Astrocyte (in vitro differentiated cells and primary cell): ENCODE results near the gene EPM2A. TPM values are rescaled to one million over a fixed set of nuclear protein-coding genes. Genes with fewer than 3 reads are reported as not detected.

Experiments used
- DNase-seq: peaks from one replicate; pipeline ENCODE4 v3.0.0-alpha.2; 2010; ENCODE audit warnings: low read depth
- FAIRE-seq: peaks from 2 replicates; lab custom pipeline; 2011; peaks lifted over from hg19 to GRCh38; lab: Jason Lieb, UNC
- H2AFZ ChIP-seq: 2 replicates; pipeline ENCODE4 v1.6.0; 2012; ENCODE audit warnings: low read depth, low read length, inconsistent platforms
- H3K27ac ChIP-seq: 2 replicates; pipeline ENCODE4 v1.5.1; 2011; ENCODE audit warnings: low read depth, low read length, inconsistent platforms
- H3K27me3 ChIP-seq: 2 replicates; pipeline ENCODE4 v1.6.0; 2011; ENCODE audit warnings: low read length, inconsistent platforms; ENCODE audit not compliant: insufficient read depth
- H3K36me3 ChIP-seq: 2 replicates; pipeline ENCODE4 v1.5.1; 2011; ENCODE audit warnings: low read length, inconsistent platforms; ENCODE audit not compliant: insufficient read depth
- H3K4me1 ChIP-seq: 2 replicates; pipeline ENCODE4 v1.5.1; 2011; ENCODE audit warnings: low read length, inconsistent platforms; ENCODE audit not compliant: insufficient read depth
- H3K4me2 ChIP-seq: 2 replicates; pipeline ENCODE4 v1.6.0; 2012; ENCODE audit warnings: low read length, inconsistent platforms
- H3K4me3 ChIP-seq: 2 replicates; pipeline ENCODE4 v1.5.1; 2011; ENCODE audit warnings: low read depth, mild to moderate bottlenecking, low read length, inconsistent platforms; ENCODE audit not compliant: insufficient read depth
- H3K79me2 ChIP-seq: 2 replicates; pipeline ENCODE4 v1.6.0; 2012; ENCODE audit warnings: mild to moderate bottlenecking, low read length, inconsistent platforms; ENCODE audit not compliant: insufficient read depth
- H3K9ac ChIP-seq: 2 replicates; pipeline ENCODE4 v1.6.0; 2012; ENCODE audit warnings: mild to moderate bottlenecking, low read length, inconsistent platforms
- H3K9me3 ChIP-seq: 2 replicates; pipeline ENCODE4 v1.5.1; 2012; ENCODE audit warnings: low read depth, mild to moderate bottlenecking, low read length, inconsistent platforms; ENCODE audit not compliant: insufficient read depth
- H4K20me1 ChIP-seq: 2 replicates; pipeline ENCODE4 v1.6.0; 2012; ENCODE audit warnings: low read length, inconsistent platforms; ENCODE audit not compliant: insufficient read depth
- H3K27ac Mint-ChIP-seq: one replicate; pipeline ENCODE4 v1.8.0; 2021; ENCODE audit warnings: mild to moderate bottlenecking, mixed read lengths; ENCODE audit not compliant: unreplicated experiment
- H3K27me3 Mint-ChIP-seq: one replicate; pipeline ENCODE4 v1.8.0; 2021; ENCODE audit warnings: low read depth, mixed read lengths; ENCODE audit not compliant: unreplicated experiment
- H3K36me3 Mint-ChIP-seq: one replicate; pipeline ENCODE4 v1.8.0; 2021; ENCODE audit warnings: low read depth, mixed read lengths; ENCODE audit not compliant: unreplicated experiment
- H3K4me1 Mint-ChIP-seq: one replicate; pipeline ENCODE4 v1.8.0; 2021; ENCODE audit warnings: low read depth, mixed read lengths; ENCODE audit not compliant: unreplicated experiment
- H3K4me3 Mint-ChIP-seq: one replicate; pipeline ENCODE4 v1.8.0; 2021; ENCODE audit warnings: mild to moderate bottlenecking, moderate library complexity, mixed read lengths; ENCODE audit not compliant: unreplicated experiment
- H3K9me3 Mint-ChIP-seq: one replicate; pipeline ENCODE4 v1.8.0; 2021; ENCODE audit warnings: mild to moderate bottlenecking, mixed read lengths; ENCODE audit not compliant: unreplicated experiment
- EZH2 ChIP-seq: IDR thresholded peaks from 2 replicates; pipeline ENCODE4 v1.6.1; 2012; ENCODE audit warnings: mild to moderate bottlenecking, low read length, inconsistent platforms; ENCODE audit not compliant: insufficient read depth
- total RNA-seq: library from RNA; stranded (reverse); gene quantifications from 2 replicates; pipeline ENCODE4 v1.2.1, GENCODE V29; 2021
- TF ChIP-seq, protein P1 (sequence below): IDR thresholded peaks from 2 replicates; pipeline ENCODE4 v1.5.1; 2011; ENCODE audit warnings: low read depth, mild to moderate bottlenecking, inconsistent platforms, low read length, moderate library complexity; ENCODE audit not compliant: insufficient read depth

EPM2A gene
- total RNA-seq, 1 donor from 2014 or later, result 5.2 TPM

GRCh38 chr6:145643760-145644159 is 91.6 kb downstream of the EPM2A start:
- no peak overlapping the region for H3K4me2 ChIP-seq
- no peaks in the 10 kb centered on the region for H3K79me2 ChIP-seq
- no peak overlapping the region for H3K9ac ChIP-seq
- H2AFZ ChIP-seq, result no peak overlapping the region
- H3K36me3 ChIP-seq, result no peaks in the 10 kb centered on the region
- H4K20me1 ChIP-seq, result no peaks in the 10 kb centered on the region
- no peaks in the 10 kb centered on the region for H3K27me3 ChIP-seq
- no peaks in the 10 kb centered on the region for H3K27me3 Mint-ChIP-seq
- H3K36me3 Mint-ChIP-seq, result no peaks in the 10 kb centered on the region
- no peak overlapping the region for H3K4me3 ChIP-seq
- DNase-seq (peak; percentile 38), FAIRE-seq (no peak)
- H3K27ac ChIP-seq, result no peak overlapping the region
- TF ChIP-seq EZH2, result no peak
- TF ChIP-seq, protein P1, sequence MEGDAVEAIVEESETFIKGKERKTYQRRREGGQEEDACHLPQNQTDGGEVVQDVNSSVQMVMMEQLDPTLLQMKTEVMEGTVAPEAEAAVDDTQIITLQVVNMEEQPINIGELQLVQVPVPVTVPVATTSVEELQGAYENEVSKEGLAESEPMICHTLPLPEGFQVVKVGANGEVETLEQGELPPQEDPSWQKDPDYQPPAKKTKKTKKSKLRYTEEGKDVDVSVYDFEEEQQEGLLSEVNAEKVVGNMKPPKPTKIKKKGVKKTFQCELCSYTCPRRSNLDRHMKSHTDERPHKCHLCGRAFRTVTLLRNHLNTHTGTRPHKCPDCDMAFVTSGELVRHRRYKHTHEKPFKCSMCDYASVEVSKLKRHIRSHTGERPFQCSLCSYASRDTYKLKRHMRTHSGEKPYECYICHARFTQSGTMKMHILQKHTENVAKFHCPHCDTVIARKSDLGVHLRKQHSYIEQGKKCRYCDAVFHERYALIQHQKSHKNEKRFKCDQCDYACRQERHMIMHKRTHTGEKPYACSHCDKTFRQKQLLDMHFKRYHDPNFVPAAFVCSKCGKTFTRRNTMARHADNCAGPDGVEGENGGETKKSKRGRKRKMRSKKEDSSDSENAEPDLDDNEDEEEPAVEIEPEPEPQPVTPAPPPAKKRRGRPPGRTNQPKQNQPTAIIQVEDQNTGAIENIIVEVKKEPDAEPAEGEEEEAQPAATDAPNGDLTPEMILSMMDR, result no peak
- H3K9me3 Mint-ChIP-seq, result no peaks in the 10 kb centered on the region
- no peaks in the 10 kb centered on the region for H3K4me1 ChIP-seq
- H3K9me3 ChIP-seq, result no peaks in the 10 kb centered on the region
- no peaks in the 10 kb centered on the region for H3K4me1 Mint-ChIP-seq
- no peak overlapping the region for H3K4me3 Mint-ChIP-seq
- H3K27ac Mint-ChIP-seq, result no peak overlapping the region

- H3K36me3 ChIP-seq, result no peaks in the 10 kb centered on the region
- no peaks in the 10 kb centered on the region for H3K27me3 ChIP-seq
- H3K9ac ChIP-seq, result no peak overlapping the region
- H4K20me1 ChIP-seq, result no peaks in the 10 kb centered on the region
- peaks cover 1% of the 10 kb centered on the region for H3K36me3 Mint-ChIP-seq
- H3K4me1 ChIP-seq, result no peaks in the 10 kb centered on the region
- peaks cover 2% of the 10 kb centered on the region for H3K27me3 Mint-ChIP-seq
- peak overlapping the region; percentile 41 for H2AFZ ChIP-seq
- DNase-seq (peak; percentile 39), FAIRE-seq (no peak)
- H3K4me2 ChIP-seq, result no peak overlapping the region
- no peak overlapping the region for H3K27ac ChIP-seq
- H3K9me3 ChIP-seq, result no peaks in the 10 kb centered on the region
- no peaks in the 10 kb centered on the region for H3K9me3 Mint-ChIP-seq
- no peaks in the 10 kb centered on the region for H3K4me1 Mint-ChIP-seq
- no peak overlapping the region for H3K4me3 Mint-ChIP-seq
- H3K27ac Mint-ChIP-seq, result peak overlapping the region; percentile 3
- H3K4me3 ChIP-seq, result no peak overlapping the region
- TF ChIP-seq EZH2, result no peak
- TF ChIP-seq, protein P1, result peak; percentile 81
- no peaks in the 10 kb centered on the region for H3K79me2 ChIP-seq
These were observed 101.2 kb downstream of the EPM2A start for GRCh38 chr6:145633981-145634627.

DNA sequence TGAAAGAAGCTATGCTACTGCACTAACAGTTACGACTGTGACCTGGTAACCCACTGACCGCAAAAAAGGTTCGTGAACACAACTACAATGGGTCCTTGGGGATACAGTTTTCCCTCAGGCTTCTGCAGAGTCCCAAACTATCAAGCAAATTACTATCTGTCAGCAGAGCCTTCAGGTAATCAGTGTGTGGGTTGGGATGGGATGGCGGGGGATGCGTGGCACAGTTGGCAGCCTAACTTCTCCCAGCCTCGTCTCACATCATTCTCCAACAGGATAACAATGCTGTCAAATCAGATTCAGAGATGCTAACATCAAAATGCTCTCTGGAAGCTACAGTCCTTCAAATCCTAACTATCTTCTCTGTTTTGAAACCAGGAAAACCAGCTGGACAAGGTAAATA is 102.3 kb downstream of the EPM2A start:
- Mint-ChIP-seq H3K27me3 (peaks cover 2% of the 10 kb centered on the region), H3K36me3 (peaks cover 4% of the 10 kb centered on the region), H3K4me1 (no peaks in the 10 kb centered on the region), H3K4me3 (no peak overlapping the region), H3K27ac (no peak overlapping the region), H3K9me3 (peaks cover 2% of the 10 kb centered on the region)
- Histone ChIP-seq H3K9me3 (no peaks in the 10 kb centered on the region), H2AFZ (no peak overlapping the region), H3K4me3 (no peak overlapping the region), H3K9ac (no peak overlapping the region), H3K36me3 (no peaks in the 10 kb centered on the region), H3K4me2 (no peak overlapping the region), H3K27me3 (no peaks in the 10 kb centered on the region), H3K27ac (no peak overlapping the region), H4K20me1 (no peaks in the 10 kb centered on the region), H3K4me1 (no peaks in the 10 kb centered on the region), H3K79me2 (no peaks in the 10 kb centered on the region)
- FAIRE-seq, result no peak
- no peak for TF ChIP-seq EZH2
- TF ChIP-seq, protein P1, result no peak
- DNase-seq, result no peak
